HL-60/S4 (cell line): ENCODE data around the gene KIAA1614.
"Not testable (repeated sequence)": the region's sequence is repeated elsewhere in the genome, so short reads cannot be mapped to it uniquely, and the experiment has no call there.

Experiments used
- in situ Hi-C: fragments of 300-500 bp; cut with MboI; formaldehyde crosslinking; loops from 2 replicates; pipeline ENCODE4 v1.14.3; 2022; ENCODE audit warnings: low sequenced_read_pairs

The KIAA1614 gene

DNA sequence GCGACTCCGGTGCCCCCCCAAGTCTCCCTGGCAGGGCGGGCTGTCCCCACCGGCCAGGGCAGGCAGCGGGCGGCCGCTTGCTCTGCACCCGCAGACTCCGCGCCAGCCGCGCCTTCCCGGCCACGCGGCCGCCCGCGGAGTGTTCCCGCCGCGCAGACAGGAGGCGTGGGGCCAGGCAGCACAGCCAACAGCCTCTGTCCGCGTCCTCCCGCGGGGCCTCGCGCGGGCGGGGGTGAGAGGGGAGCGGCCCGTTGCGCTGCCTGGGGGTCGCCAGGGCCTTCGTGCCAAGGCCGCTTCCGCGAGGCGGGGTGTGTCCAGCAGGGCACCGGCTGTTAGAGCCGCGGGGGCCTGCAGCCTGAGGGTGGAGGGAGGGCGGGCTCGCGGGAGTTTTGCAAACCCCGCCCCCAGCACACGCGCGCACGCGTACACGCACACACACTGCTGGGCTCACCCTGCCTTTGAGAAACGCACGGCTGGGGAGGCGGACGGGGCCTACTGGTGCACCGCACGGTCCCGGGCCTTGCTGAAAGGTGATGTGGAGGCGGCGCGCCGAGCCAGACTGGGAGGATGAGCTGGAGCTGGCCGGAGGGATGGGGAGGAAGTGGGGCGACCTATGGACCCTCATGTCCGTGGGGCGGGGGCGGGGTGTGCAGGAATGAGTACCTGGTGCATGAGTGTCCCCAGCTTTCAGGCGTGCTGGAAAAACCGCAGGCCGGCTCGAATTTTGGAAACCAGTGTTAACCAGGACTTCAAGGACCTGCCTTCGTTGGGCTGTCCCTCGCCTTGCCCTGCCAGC lies 41.5 kb downstream of the KIAA1614 start:
- in situ Hi-C loops = no loop called here

DNA sequence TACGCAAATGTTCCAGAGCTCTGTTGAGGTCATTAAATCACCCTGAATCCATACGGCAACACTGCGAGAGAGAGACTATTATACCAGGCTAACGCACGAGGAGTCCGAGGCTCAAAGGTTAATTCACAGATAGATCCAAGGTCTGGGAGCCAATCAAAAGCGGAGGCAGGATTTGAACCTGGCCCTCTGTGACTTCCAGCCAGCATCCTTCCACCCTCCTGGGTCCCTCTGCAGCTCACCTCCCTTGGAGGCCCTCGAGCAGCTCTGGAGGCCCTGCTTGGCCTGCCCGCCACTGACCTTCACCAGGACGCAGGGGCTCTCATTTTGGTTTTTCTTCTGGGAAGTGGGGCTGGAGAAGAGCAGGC lies 42.1 kb downstream of the KIAA1614 start:
- in situ Hi-C loops = no loop called here

- in situ Hi-C loops = no loop called here
Measured at GRCh38 chr1:180956028-180956640, 43.4 kb downstream of the KIAA1614 start.

GRCh38 chr1:180959620-180960019 lies 46.9 kb downstream of the KIAA1614 start:
- in situ Hi-C loops = not testable (repeated sequence)

DNA sequence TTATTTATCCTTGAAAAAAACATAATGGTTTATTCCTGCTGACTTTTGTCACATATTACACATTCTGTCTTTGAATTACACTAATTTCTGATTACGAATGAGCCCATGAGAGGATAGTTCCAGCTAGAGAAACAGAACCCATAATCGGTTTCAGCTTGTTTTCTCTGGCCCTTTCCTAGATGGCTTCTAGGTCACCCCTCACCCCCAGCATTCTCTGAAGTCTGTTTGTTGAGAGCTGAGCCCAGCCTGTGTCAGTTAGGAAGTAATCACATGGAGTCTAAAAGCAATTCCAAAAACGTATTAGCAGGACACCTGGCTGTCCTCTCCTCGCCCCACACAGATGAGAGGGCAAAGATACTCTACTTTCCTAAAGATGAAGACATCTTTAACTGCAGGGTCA lies 48.9 kb downstream of the KIAA1614 start:
- in situ Hi-C loops = no loop called here

GRCh38 chr1:180962178-180962577 lies 49.5 kb downstream of the KIAA1614 start:
- in situ Hi-C loops = no loop called here

GRCh38 chr1:180964056-180964455 lies 51.4 kb downstream of the KIAA1614 start:
- in situ Hi-C loops = no loop called here

- in situ Hi-C loops = no loop called here
Measured at GRCh38 chr1:180964595-180964994, 51.9 kb downstream of the KIAA1614 start.

GRCh38 chr1:180966312-180966711 lies 53.6 kb downstream of the KIAA1614 start:
- in situ Hi-C loops = no loop called here

GRCh38 chr1:180966744-180967536 lies 54.2 kb downstream of the KIAA1614 start:
- in situ Hi-C loops = no loop called here

- in situ Hi-C loops = no loop called here
Measured at GRCh38 chr1:180967558-180967957, 54.9 kb downstream of the KIAA1614 start.

DNA sequence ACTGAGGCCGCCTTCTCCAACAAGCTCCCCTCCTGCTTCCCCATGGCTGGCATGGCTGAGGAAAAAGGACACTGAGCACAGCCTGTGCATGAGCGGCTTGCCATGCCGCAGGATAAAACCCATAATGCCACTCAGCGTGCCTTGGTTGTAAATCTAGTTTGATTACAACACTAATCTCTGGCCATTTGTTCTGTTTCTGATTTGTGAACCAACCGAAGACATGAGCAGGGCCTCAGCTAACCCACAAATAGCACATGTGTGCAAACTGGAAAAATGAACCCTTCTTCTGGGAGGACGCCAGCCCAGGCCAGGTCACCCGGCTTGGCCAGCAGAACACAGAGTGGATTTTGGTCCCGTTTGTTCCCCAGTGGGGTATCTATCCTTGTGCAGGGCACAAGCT lies 56.1 kb downstream of the KIAA1614 start:
- in situ Hi-C loops = not testable (repeated sequence)

- in situ Hi-C loops = no loop called here
Measured at GRCh38 chr1:180969434-180969833, 56.7 kb downstream of the KIAA1614 start.

GRCh38 chr1:180970333-180971079 lies 57.8 kb downstream of the KIAA1614 start:
- in situ Hi-C loops = no loop called here

DNA sequence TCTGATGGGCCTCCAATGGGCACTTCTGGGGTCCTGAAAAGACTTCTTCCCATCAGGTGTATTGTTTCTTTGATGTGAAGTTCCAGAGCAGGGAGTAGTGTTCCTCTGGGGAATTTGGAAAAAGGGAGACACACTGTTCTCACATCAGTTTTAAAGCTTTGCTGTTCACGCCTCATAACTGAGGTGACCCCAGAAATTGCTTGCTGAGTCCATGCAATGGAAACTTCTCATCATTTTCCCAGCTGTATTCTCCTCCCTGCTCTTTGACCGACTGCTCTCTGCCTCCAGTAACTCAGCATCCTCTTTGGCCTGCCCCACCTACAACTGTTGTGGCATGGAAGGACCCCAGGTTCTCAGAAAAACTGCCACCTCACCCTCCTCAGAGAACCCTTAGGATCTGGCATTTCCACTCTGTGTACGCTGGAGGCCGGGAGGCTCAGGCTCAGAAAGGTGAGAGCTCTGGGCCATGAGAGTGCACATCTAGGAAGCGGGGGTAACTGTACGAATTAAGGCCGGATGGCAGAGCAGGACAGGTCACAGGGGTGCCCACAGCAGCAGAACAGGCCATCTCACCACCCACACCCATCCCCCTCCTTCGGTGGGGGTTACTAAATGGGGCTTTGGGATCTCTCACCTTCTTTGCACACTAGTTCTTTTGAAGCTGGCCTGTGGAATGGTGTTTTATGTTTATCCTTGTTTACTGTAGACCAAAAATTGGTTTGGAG lies 58.7 kb downstream of the KIAA1614 start:
- in situ Hi-C loops = no loop called here

DNA sequence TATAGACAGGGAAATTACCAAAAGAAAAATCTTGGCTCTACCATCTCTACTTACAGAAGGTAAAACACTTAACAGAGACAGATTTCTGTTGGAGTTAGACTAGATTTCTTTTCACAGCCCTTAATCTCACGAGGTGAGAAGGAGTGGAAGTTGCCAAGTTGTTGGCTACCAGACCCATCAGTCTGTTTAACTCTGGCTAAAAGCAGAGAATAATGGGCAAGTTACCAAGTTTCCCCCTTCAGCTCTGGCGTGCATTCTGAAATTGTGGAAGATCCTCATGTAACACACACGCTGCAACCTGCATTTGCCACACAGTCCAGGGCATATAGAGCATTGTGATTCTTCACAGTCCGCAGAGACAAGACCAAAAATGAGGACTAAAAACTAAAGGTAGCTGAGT lies 60.7 kb downstream of the KIAA1614 start:
- in situ Hi-C loops = no loop called here

DNA sequence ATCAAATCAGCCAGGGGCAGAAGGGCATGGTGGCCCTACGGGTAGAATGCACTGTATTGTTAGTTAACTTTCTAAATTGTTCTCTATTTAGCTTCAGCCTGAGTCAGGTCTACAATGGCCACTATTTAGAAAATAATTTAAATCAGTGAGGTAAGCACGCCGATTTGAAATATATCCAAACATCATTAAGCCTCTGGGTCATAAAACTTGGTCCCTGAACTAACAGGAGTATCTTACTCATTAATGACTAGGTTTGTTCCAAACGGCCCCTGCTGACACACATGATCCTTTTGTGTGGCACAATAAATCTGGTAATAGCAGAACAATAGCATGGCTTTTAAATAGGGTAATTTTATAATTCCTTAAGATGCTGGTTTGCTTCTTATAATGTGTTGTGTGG lies 61.5 kb downstream of the KIAA1614 start:
- in situ Hi-C loops = no loop called here

- in situ Hi-C loops = no loop called here
Measured at GRCh38 chr1:180975551-180975950, 62.9 kb downstream of the KIAA1614 start.

DNA sequence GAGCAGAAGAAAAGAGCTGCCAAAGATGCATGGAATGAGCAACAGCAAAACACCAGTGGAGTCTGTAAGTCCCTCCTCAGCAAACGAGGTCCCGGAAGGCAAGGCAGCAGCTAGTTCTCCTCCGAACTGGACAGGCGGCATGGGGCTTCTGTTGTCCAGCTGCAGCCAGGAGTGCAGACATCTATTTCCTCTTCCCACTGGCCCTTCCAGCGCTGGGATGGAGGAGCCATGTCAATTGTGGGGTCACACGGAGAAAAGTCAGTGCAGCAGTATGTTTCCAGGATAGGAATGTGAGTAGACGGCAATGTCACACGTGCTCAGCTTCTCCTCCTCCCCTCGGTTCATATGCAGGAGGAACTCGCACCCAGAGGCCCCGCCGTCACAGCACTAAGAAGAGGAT lies 63.5 kb downstream of the KIAA1614 start:
- in situ Hi-C loops = no loop called here

DNA sequence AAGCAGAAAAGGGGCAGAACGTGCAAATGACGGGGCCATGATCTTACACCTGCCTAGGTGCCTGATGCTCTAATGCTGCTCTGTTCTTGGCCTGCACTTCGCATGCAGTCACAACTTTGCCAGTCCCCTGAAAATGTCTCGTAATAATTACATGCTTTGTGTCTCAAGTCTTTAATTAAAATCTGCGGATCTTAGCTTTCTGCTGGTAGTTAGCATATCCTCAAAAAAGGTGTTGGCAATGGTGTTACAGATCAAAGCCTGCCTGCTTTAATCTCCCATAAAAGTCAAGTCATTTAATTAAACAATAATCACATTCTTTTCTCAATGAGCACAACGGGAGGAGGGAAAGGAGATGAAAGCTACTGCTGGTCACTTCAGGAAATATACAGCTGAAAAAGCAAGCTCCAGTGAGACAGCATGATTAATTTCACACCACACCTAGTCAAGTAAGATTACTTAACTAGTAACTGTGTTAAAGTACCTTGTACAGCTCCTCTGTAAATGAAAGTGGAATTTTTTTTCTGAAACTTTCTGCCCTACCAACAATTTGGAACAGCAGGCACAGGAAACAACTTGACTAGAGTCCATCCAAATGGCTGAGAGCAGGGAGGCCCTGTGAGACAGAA lies 64.1 kb downstream of the KIAA1614 start:
- in situ Hi-C loops = no loop called here
